IMR-90 (cell line): ENCODE results near the gene TBX15. TPM values are rescaled to one million over a fixed set of nuclear protein-coding genes. Genes with fewer than 3 reads are reported as not detected.

Experiments
- ATAC-seq: fragments of 200-7000 bp; cut with Tn5 transposase; 2 replicates; pipeline ENCODE4 v1.9.1; 2020; ENCODE audit warnings: low read depth, mild to moderate bottlenecking, moderate library complexity
- BruUV-seq: library from RNA; stranded (reverse); fragments of 400-500 nt; replicated peaks from 2 replicates; lab custom pipeline; 2021; lab: Mats Ljungman, UMichigan
- CTCF ChIA-PET: fragments of 300-600 bp; formaldehyde crosslinking; extraction: SDS; loops from one replicate; lab custom pipeline; 2021; ENCODE audit warnings: antibody characterized with exemption; lab: Yijun Ruan, JAX
- POLR2A ChIA-PET: fragments of 300-600 bp; sonication (Branson Sonifier 250); formaldehyde crosslinking; loops from one replicate; lab custom pipeline; 2022; ENCODE audit warnings: antibody characterized with exemption; ENCODE audit not compliant: unreplicated experiment; lab: Charles Lee
- DNase-seq: peaks from one replicate; pipeline ENCODE4 v3.0.0; 2013
- H2AFZ ChIP-seq: replicated peaks from 2 replicates; pipeline ENCODE3; 2013; ENCODE audit warnings: low read length, mild to moderate bottlenecking; ENCODE audit not compliant: poor library complexity
- H2AK5ac ChIP-seq: 2 replicates; pipeline ENCODE4 v1.6.1; 2013; ENCODE audit warnings: low read depth, low read length, inconsistent platforms
- H2AK9ac ChIP-seq: replicated peaks from 2 replicates; pipeline ENCODE3; 2013; ENCODE audit warnings: mild to moderate bottlenecking, low read depth, low read length, moderate library complexity; ENCODE audit not compliant: poor library complexity
- H2BK120ac ChIP-seq: 2 replicates; pipeline ENCODE4 v1.6.1; 2013; ENCODE audit warnings: low read depth, low read length, inconsistent platforms
- H2BK15ac ChIP-seq: 3 replicates; pipeline ENCODE4 v1.6.1; 2013; ENCODE audit warnings: low read depth, low read length, inconsistent platforms
- H2BK20ac ChIP-seq: 2 replicates; pipeline ENCODE4 v1.6.1; 2013; ENCODE audit warnings: low read depth, mild to moderate bottlenecking, inconsistent platforms, low read length, moderate library complexity
- H2BK5ac ChIP-seq: 2 replicates; pipeline ENCODE4 v1.6.1; 2013; ENCODE audit warnings: mild to moderate bottlenecking, low read depth, low read length, inconsistent platforms; ENCODE audit not compliant: poor library complexity, severe bottlenecking
- H3K14ac ChIP-seq: replicated peaks from 2 replicates; pipeline ENCODE4 v1.6.1; 2013; ENCODE audit warnings: low read depth, low read length, inconsistent platforms
- H3K18ac ChIP-seq: 2 replicates; pipeline ENCODE4 v1.6.1; 2013; ENCODE audit warnings: low read depth, low read length, control low read depth
- H3K23ac ChIP-seq: 2 replicates; pipeline ENCODE4 v1.6.1; 2013; ENCODE audit warnings: low read depth, low read length, inconsistent platforms
- H3K27ac ChIP-seq: 2 replicates; pipeline ENCODE4 v1.5.1; 2013; ENCODE audit warnings: mild to moderate bottlenecking, control low read depth, low read length; ENCODE audit not compliant: insufficient read depth
- H3K27me3 ChIP-seq: 2 replicates; pipeline ENCODE4 v1.6.1; 2013; ENCODE audit warnings: low read length; ENCODE audit not compliant: control insufficient read depth, insufficient read depth
- H3K36me3 ChIP-seq: 2 replicates; pipeline ENCODE4 v1.6.1; 2013; ENCODE audit warnings: low read length, mixed read lengths; ENCODE audit not compliant: control insufficient read depth, insufficient read depth
- H3K4ac ChIP-seq: 2 replicates; pipeline ENCODE4 v1.6.1; 2013; ENCODE audit warnings: low read depth, low read length, inconsistent platforms
- H3K4me1 ChIP-seq: 2 replicates; pipeline ENCODE4 v1.6.1; 2013; ENCODE audit warnings: low read length, mixed read lengths; ENCODE audit not compliant: control insufficient read depth, insufficient read depth
- H3K4me2 ChIP-seq: 2 replicates; pipeline ENCODE4 v1.6.1; 2013; ENCODE audit warnings: low read depth, mild to moderate bottlenecking, control low read depth, low read length, moderate library complexity
- H3K4me3 ChIP-seq: 2 replicates; pipeline ENCODE4 v1.5.1; 2013; ENCODE audit warnings: low read depth, mild to moderate bottlenecking, control low read depth, low read length, moderate library complexity; ENCODE audit not compliant: insufficient read depth
- H3K56ac ChIP-seq: 2 replicates; pipeline ENCODE4 v1.6.1; 2013; ENCODE audit warnings: low read length, inconsistent platforms; ENCODE audit not compliant: insufficient read depth; ENCODE audit errors: extremely low read depth
- H3K79me1 ChIP-seq, 2 experiments: 2 replicates each; pipeline ENCODE4 v1.6.1; 2013; ENCODE audit warnings: low read length in 2 of 2, inconsistent platforms in 1 of 2, low read depth in 1 of 2
- H3K9ac ChIP-seq: 2 replicates; pipeline ENCODE4 v1.6.1; 2013; ENCODE audit warnings: low read depth, low read length, control low read depth
- H3K9me1 ChIP-seq: 2 replicates; pipeline ENCODE4 v1.6.1; 2013; ENCODE audit warnings: low read length, inconsistent platforms; ENCODE audit not compliant: insufficient read depth
- H3K9me3 ChIP-seq: 2 replicates; pipeline ENCODE4 v1.6.1; 2013; ENCODE audit warnings: low read length; ENCODE audit not compliant: control insufficient read depth, insufficient read depth
- H4K20me1 ChIP-seq: 2 replicates; pipeline ENCODE4 v1.6.1; 2013; ENCODE audit warnings: low read length, inconsistent platforms; ENCODE audit not compliant: insufficient read depth
- H4K5ac ChIP-seq: 2 replicates; pipeline ENCODE4 v1.6.1; 2013; ENCODE audit warnings: mild to moderate bottlenecking, low read depth, low read length, control low read depth
- H4K8ac ChIP-seq, 2 experiments: 2 replicates each; pipeline ENCODE4 v1.6.1; 2013; ENCODE audit warnings: low read depth in 2 of 2, low read length in 2 of 2, control low read depth in 1 of 2, inconsistent platforms in 1 of 2
- H4K91ac ChIP-seq: 2 replicates; pipeline ENCODE4 v1.6.1; 2013; ENCODE audit warnings: low read depth, low read length, inconsistent platforms; ENCODE audit not compliant: insufficient read depth
- CEBPB ChIP-seq: IDR thresholded peaks from 2 replicates; pipeline ENCODE4 v1.6.1; 2012; ENCODE audit warnings: low read depth, low read length, improper control_type of control experiment
- MAFK ChIP-seq: IDR thresholded peaks from 2 replicates; pipeline ENCODE4 v1.6.1; 2012; ENCODE audit warnings: low read depth, low read length, improper control_type of control experiment
- RCOR1 ChIP-seq: IDR thresholded peaks from 2 replicates; pipeline ENCODE4 v1.6.1; 2012; ENCODE audit warnings: mild to moderate bottlenecking, low read length, improper control_type of control experiment; ENCODE audit not compliant: insufficient replicate concordance
- WGBS, 2 experiments: methylation state at CpG; one replicate each; pipeline versions ENCODE4 v1.1.5 to v1.1.7; 2013; ENCODE audit warnings: missing lambda C conversion rate in 2 of 2; ENCODE audit not compliant: insufficient read length in 1 of 2; ENCODE audit errors: extremely low coverage in 2 of 2; 5-methylcytosine and 5-hydroxymethylcytosine counted together
- dilution Hi-C: fragments of 300-500 bp; cut with HindIII; formaldehyde crosslinking; loops from one replicate; pipeline ENCODE4 v1.14.3; 2018; ENCODE audit warnings: low sequenced_read_pairs; ENCODE audit not compliant: unreplicated experiment
- in situ Hi-C: fragments of 300-500 bp; cut with MboI; formaldehyde crosslinking; loops from 3 replicates; pipeline ENCODE4 v1.14.3; 2019; ENCODE audit warnings: low sequenced_read_pairs, inconsistent platforms, mixed read lengths
- intact Hi-C: fragments of 100-400 bp; cut with micrococcal nuclease; formaldehyde crosslinking; loops from 2 replicates; pipeline ENCODE4 v1.10.0; 2022
- polyA plus RNA-seq, 3 experiments: library from polyadenylated mRNA; depleted of rRNA; stranded (reverse); fragments of >200 nt; gene quantifications; 2 replicates each; pipeline ENCODE4 v1.2.3, GENCODE V29; 2012; ENCODE audit warnings: low replicate concordance in 1 of 3
- total RNA-seq: library from RNA; depleted of rRNA; stranded (reverse); fragments of >200 nt; gene quantifications from 2 replicates; pipeline ENCODE4 v1.2.3, GENCODE V29; 2012
- TF ChIP-seq, protein P1 (sequence below): fragments of 150-350 bp; IDR thresholded peaks from 2 replicates; pipeline ENCODE4 v1.6.1; 2016; ENCODE audit warnings: low read depth, mild to moderate bottlenecking, low read length, moderate library complexity, borderline replicate concordance

TBX15 gene
- total and polyA plus RNA-seq, 2 of the 4 experiments (the other 2 are of a cell fraction) = not detected

DNA sequence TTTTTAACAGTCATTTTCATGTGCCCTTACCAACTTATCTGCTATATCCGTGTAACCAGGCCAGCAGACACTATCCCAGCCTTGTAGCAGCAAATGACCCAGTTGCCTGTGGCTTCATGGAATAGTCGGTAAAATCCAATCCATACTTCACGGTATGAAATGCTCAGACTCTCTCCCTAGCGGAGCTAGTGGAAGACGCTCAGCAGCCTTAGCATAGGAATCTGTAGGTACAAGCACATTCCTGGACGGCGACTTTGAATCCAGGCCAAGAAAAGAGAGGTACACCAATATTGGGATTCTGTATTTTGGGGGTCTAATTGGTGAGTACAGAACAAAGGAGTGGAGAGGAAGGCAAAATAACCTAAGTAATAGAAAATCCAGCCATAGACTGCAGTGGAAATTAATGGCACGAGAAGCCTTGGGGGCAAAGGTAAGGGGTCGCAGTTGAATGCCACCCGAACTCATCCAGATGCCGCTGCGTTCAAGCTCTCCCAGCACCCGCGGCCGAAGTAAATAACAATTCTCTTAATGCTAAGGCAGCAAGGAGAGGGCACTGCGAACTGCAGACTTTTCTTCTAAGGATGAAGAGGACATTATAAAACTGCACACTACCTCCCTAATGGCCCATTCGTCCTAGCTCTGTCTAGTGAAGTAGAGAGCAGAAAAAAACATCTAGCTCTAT lies 17.7 kb upstream of the TBX15 start:
- no peak overlapping the region for H4K5ac ChIP-seq
- no peak overlapping the region for H3K23ac ChIP-seq
- H4K20me1 ChIP-seq = no peaks in the 10 kb centered on the region
- ChIA-PET CTCF (no interaction called here), POLR2A (no interaction called here)
- peaks cover 84% of the 10 kb centered on the region for H3K27me3 ChIP-seq
- no peak for ATAC-seq
- no peak overlapping the region for H3K14ac ChIP-seq
- in situ Hi-C loops = no loop called here
- WGBS, 2 experiments = no CpG with 5 or more reads among the region's 17 CpGs
- TF ChIP-seq, protein P1, sequence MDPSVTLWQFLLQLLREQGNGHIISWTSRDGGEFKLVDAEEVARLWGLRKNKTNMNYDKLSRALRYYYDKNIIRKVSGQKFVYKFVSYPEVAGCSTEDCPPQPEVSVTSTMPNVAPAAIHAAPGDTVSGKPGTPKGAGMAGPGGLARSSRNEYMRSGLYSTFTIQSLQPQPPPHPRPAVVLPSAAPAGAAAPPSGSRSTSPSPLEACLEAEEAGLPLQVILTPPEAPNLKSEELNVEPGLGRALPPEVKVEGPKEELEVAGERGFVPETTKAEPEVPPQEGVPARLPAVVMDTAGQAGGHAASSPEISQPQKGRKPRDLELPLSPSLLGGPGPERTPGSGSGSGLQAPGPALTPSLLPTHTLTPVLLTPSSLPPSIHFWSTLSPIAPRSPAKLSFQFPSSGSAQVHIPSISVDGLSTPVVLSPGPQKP = no peak
- TF ChIP-seq CEBPB (no peak), MAFK (no peak), RCOR1 (no peak)
- H3K4me3 ChIP-seq = no peak overlapping the region
- no peak overlapping the region for H3K4me2 ChIP-seq
- no peak for DNase-seq
- H3K9me3 ChIP-seq = peaks cover 20% of the 10 kb centered on the region
- no peak overlapping the region for H2BK120ac ChIP-seq
- no peak overlapping the region for H2BK15ac ChIP-seq
- H2AK5ac ChIP-seq = no peak overlapping the region
- H3K9me1 ChIP-seq = no peaks in the 10 kb centered on the region
- no peak overlapping the region for H3K56ac ChIP-seq
- no peak overlapping the region for H3K9ac ChIP-seq
- H3K36me3 ChIP-seq = no peaks in the 10 kb centered on the region
- H2AK9ac ChIP-seq = no peak overlapping the region
- no peaks in the 10 kb centered on the region; the same call in 1 of the 2 replicates for H3K4me1 ChIP-seq
- dilution Hi-C loops = no loop called here
- no peak overlapping the region for H4K8ac ChIP-seq
- H3K79me1 ChIP-seq = no peaks in the 10 kb centered on the region
- no peak overlapping the region for H3K27ac ChIP-seq
- H4K91ac ChIP-seq = no peak overlapping the region
- intact Hi-C loops = loop anchor here (10.0 kb wide), 1 partner anchor 129 kb away; no protein-coding TSS in a partner anchor
- H3K4ac ChIP-seq = no peak overlapping the region
- no TSS peak for BruUV-seq
- no peak overlapping the region for H3K18ac ChIP-seq
- H2BK20ac ChIP-seq = no peak overlapping the region
- no peak overlapping the region for H2BK5ac ChIP-seq
- no peak overlapping the region for H2AFZ ChIP-seq
